Activated naive CD8-positive, alpha-beta T cell treated with anti-CD3 and anti-CD28 coated beads, Interleukin-2, amount 10 ng/mL, durations not matched to agents 7 days and 5 days (primary cell): ENCODE measurements around the gene MIF. TPM values are rescaled to one million over a fixed set of nuclear protein-coding genes. Genes with fewer than 3 reads are reported as not detected.
"Not testable (repeated sequence)": the region's sequence is repeated elsewhere in the genome, so short reads cannot be mapped to it uniquely, and the experiment has no call there.

Source experiments
- ATAC-seq: fragments of 150-1000 bp; cut with Tn5 transposase; one replicate; pipeline ENCODE4 v1.10.0; 2021; ENCODE audit warnings: low read depth, moderate library complexity
- POLR2A ChIA-PET: fragments of 350-600 bp; sonication (Branson Sonifier 250); formaldehyde crosslinking; loops from one replicate; lab custom pipeline; 2021; ENCODE audit warnings: antibody characterized with exemption; lab: Charles Lee
- DNase-seq: peaks from one replicate; pipeline ENCODE4 v3.0.0; 2021
- H3K27ac Mint-ChIP-seq: one replicate; pipeline ENCODE4 v1.8.0; 2022; ENCODE audit warnings: mild to moderate bottlenecking, mixed read lengths
- H3K27me3 Mint-ChIP-seq: one replicate; pipeline ENCODE4 v1.8.0; 2022; ENCODE audit warnings: mild to moderate bottlenecking, moderate library complexity, mixed read lengths
- H3K36me3 Mint-ChIP-seq: one replicate; pipeline ENCODE4 v1.8.0; 2021; ENCODE audit warnings: mild to moderate bottlenecking, mixed read lengths
- H3K4me1 Mint-ChIP-seq: one replicate; pipeline ENCODE4 v1.8.0; 2021; ENCODE audit warnings: mixed read lengths
- H3K4me3 Mint-ChIP-seq: one replicate; pipeline ENCODE4 v1.8.0; 2022; ENCODE audit warnings: mild to moderate bottlenecking, moderate library complexity, mixed read lengths
- H3K9me3 Mint-ChIP-seq: one replicate; pipeline ENCODE4 v1.8.0; 2021; ENCODE audit warnings: mixed read lengths
- total RNA-seq, 2 experiments: library from RNA; stranded (reverse); gene quantifications; one replicate each; pipeline ENCODE4 v1.2.3, GENCODE V29; 2021

MIF gene
- total RNA-seq, 2 experiments from 2014 or later, result 776 to 848 TPM

GRCh38 chr22:23857606-23858483, 36.3 kb upstream of the MIF start, which contains the start of gene SLC2A11:
Gene SLC2A11 (plus strand): TSS chr22:23857875. CDS start chr22:23858000, 125 bp downstream.
- Mint-ChIP-seq H3K27ac (peak within 1 kb of the TSS; percentile 90), H3K36me3 (no peaks in the 10 kb centered on the region), H3K27me3 (peaks cover 7% of the 10 kb centered on the region), H3K4me3 (peak within 1 kb of the TSS; percentile 81), H3K4me1 (peaks cover 14% of the 10 kb centered on the region), H3K9me3 (no peaks in the 10 kb centered on the region)
- ATAC-seq (peak; percentile 98), DNase-seq (peak; percentile 93)
- POLR2A ChIA-PET, result interaction anchor here (0.6 to 3.5 kb wide), 28 partner anchors 11 to 945 kb away, joined by 3 to 43 read pairs (median 4); partner anchors contain the start of genes C22orf15, CABIN1, CHCHD10 and MIF

DNA sequence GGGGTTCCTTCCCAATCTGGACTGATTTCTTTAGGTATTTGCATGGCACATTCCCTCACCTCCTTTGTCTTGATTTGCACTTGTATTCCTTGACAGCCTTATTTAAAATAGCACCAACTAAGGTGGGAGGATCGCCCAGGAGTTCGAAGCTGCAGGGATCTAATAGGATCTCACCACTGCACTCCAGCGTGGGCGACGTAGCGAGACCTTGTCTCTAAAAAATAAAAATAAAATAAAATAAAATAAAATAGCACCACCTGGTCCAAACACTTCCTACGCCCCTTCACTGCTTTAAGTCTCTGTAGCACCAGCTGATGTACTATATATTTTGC, 35.7 kb upstream of the MIF start:
- Mint-ChIP-seq H3K36me3 (no peaks in the 10 kb centered on the region), H3K27me3 (peaks cover 7% of the 10 kb centered on the region), H3K27ac (peak overlapping the region; percentile 90), H3K4me3 (peak overlapping the region; percentile 81), H3K9me3 (no peaks in the 10 kb centered on the region), H3K4me1 (peaks cover 14% of the 10 kb centered on the region)
- POLR2A ChIA-PET, result interaction anchor here (0.6 to 3.5 kb wide), 12 partner anchors 9 to 944 kb away, joined by 3 to 43 read pairs (median 4); partner anchors contain the start of gene MIF
- no peak for DNase-seq
- ATAC-seq, result no peak

DNA sequence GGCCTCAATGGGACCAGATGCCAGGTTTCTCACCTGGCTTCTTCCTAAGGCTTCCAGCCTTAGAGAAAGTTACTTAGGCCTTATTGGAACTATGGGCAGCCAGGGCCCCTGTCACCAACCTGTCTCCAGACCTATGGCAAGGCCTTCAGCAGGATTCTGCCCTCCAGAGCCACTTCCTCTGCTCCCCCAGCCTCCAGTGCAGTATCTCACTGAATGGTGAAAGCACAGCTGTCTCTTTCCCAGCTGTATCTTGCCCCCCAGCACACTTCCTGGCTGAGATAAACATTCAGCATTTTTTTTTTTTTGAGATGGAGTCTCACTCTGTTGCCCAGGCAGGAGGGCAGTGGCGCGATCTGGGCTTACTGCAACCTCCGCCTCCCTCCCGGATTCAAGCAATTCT, 35.0 kb upstream of the MIF start:
- Mint-ChIP-seq H3K4me3 (peak overlapping the region; percentile 81), H3K4me1 (peaks cover 14% of the 10 kb centered on the region), H3K36me3 (no peaks in the 10 kb centered on the region), H3K27ac (no peak overlapping the region), H3K27me3 (peaks cover 7% of the 10 kb centered on the region), H3K9me3 (no peaks in the 10 kb centered on the region)
- POLR2A ChIA-PET, result interaction anchor here (0.6 to 3.5 kb wide), 6 partner anchors 8 to 142 kb away, joined by 3 to 43 read pairs (median 4); partner anchors contain the start of gene MIF
- ATAC-seq, result no peak
- DNase-seq, result no peak

GRCh38 chr22:23860187-23860586, 34.0 kb upstream of the MIF start:
- H3K36me3 Mint-ChIP-seq, H3K9me3 Mint-ChIP-seq, H3K27ac Mint-ChIP-seq, ATAC-seq, H3K27me3 Mint-ChIP-seq, DNase-seq, H3K4me3 Mint-ChIP-seq, POLR2A ChIA-PET: not testable (repeated sequence)
- peaks cover 14% of the 10 kb centered on the region for H3K4me1 Mint-ChIP-seq

DNA sequence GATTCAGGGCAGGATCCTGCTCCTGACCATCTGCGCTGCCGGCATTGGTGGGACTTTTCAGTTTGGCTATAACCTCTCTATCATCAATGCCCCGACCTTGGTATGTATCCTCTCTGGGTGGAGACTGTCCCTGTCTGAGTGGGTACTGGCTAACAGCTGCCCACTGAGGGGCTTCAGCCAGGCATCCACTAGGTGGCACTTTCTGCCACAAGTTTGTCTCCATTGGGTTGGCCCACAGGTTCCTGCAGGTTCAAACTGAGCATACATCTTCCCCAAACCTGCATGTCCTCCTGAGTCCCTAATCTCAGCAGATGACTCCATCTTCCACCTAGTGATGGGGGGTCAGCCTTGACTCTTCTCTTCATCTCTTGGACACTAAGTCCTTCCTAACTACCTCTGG, 32.1 kb upstream of the MIF start:
- no peaks in the 10 kb centered on the region for H3K9me3 Mint-ChIP-seq
- no peak for DNase-seq
- H3K4me3 Mint-ChIP-seq, result no peak overlapping the region
- peak overlapping the region; percentile 31 for H3K27ac Mint-ChIP-seq
- H3K4me1 Mint-ChIP-seq, result peaks cover 11% of the 10 kb centered on the region
- POLR2A ChIA-PET, result interaction anchor here (0.6 to 1.5 kb wide), 3 partner anchors 27 to 201 kb away, joined by 3 to 5 read pairs (median 4); partner anchors contain the start of gene MIF
- H3K27me3 Mint-ChIP-seq, result no peaks in the 10 kb centered on the region
- no peak for ATAC-seq
- H3K36me3 Mint-ChIP-seq, result no peaks in the 10 kb centered on the region

- H3K36me3 Mint-ChIP-seq, H3K4me3 Mint-ChIP-seq, H3K27ac Mint-ChIP-seq, H3K4me1 Mint-ChIP-seq, H3K27me3 Mint-ChIP-seq, POLR2A ChIA-PET, ATAC-seq, H3K9me3 Mint-ChIP-seq, DNase-seq: not testable (repeated sequence)
Measured at GRCh38 chr22:23864499-23865154, 29.6 kb upstream of the MIF start.

DNA sequence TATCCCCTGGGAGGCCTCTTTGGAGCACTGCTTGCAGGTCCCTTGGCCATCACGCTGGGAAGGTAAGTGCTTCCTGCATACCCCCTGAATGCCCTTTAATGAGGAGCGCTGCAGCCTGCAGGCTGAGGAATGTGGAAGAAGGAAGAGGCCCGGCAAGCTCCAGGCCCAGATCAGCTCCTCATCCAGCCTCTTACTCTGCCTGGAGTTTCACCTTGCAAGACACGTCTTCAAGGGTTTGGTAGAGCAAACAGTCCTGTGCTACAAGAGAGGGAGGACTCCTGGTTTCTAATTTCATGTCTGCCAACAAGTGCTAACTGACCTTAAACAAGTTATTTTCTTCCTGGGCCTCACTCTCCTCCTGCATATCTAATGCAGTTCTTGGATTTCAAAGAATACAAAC, 25.6 kb upstream of the MIF start:
- no peak overlapping the region for H3K4me3 Mint-ChIP-seq
- H3K36me3 Mint-ChIP-seq, result peaks cover 2% of the 10 kb centered on the region
- POLR2A ChIA-PET, result interaction anchor here (1.6 kb wide), 1 partner anchor 11 kb away, joined by 6 read pairs; the partner anchor contains the start of gene SLC2A11
- ATAC-seq, result no peak
- H3K4me1 Mint-ChIP-seq, result no peaks in the 10 kb centered on the region
- no peak overlapping the region for H3K27ac Mint-ChIP-seq
- no peaks in the 10 kb centered on the region for H3K9me3 Mint-ChIP-seq
- DNase-seq, result no peak
- no peaks in the 10 kb centered on the region for H3K27me3 Mint-ChIP-seq

GRCh38 chr22:23874871-23875270, 19.3 kb upstream of the MIF start:
- DNase-seq, result no peak

GRCh38 chr22:23875801-23876200, 18.4 kb upstream of the MIF start:
- H3K9me3 Mint-ChIP-seq, result no peaks in the 10 kb centered on the region
- no peaks in the 10 kb centered on the region for H3K4me1 Mint-ChIP-seq
- no peak overlapping the region for H3K27ac Mint-ChIP-seq
- no peak overlapping the region for H3K4me3 Mint-ChIP-seq
- DNase-seq (no peak), ATAC-seq (no peak)
- no peaks in the 10 kb centered on the region for H3K27me3 Mint-ChIP-seq
- H3K36me3 Mint-ChIP-seq, result no peaks in the 10 kb centered on the region
- POLR2A ChIA-PET, result interaction anchor here (0.8 kb wide), 1 partner anchor 17 kb away, joined by 3 read pairs; no protein-coding TSS in a partner anchor

More at GRCh38 chr22:23874871-23875270, 19.3 kb upstream of the MIF start:
- ATAC-seq, result no peak
- Mint-ChIP-seq H3K4me1 (no peaks in the 10 kb centered on the region), H3K9me3 (no peaks in the 10 kb centered on the region), H3K36me3 (no peaks in the 10 kb centered on the region), H3K27me3 (no peaks in the 10 kb centered on the region), H3K27ac (no peak overlapping the region), H3K4me3 (no peak overlapping the region)
- POLR2A ChIA-PET, result no interaction called here

DNA sequence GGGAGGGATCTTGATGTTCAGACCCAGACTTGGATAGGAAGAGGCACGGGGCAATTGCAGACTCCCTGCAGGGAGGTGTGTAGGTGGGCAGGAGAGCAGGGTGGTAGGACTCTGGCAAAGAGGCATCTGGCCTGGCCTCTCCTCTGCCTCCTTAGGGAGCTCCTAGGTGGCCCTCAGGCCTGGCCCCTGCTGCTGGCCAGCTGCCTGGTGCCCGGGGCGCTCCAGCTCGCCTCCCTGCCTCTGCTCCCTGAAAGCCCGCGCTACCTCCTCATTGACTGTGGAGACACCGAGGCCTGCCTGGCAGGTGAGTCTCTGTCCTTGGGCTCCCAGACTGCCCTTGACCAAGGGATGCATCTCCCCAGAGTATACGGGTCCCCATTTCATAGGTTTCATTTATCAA, 16.6 kb upstream of the MIF start:
- no peak overlapping the region for H3K4me3 Mint-ChIP-seq
- H3K27ac Mint-ChIP-seq, result no peak overlapping the region
- no peaks in the 10 kb centered on the region for H3K4me1 Mint-ChIP-seq
- H3K9me3 Mint-ChIP-seq, result no peaks in the 10 kb centered on the region
- POLR2A ChIA-PET, result no interaction called here
- H3K36me3 Mint-ChIP-seq, result peaks cover 3% of the 10 kb centered on the region
- no peak for DNase-seq
- no peak for ATAC-seq
- H3K27me3 Mint-ChIP-seq, result no peaks in the 10 kb centered on the region

DNA sequence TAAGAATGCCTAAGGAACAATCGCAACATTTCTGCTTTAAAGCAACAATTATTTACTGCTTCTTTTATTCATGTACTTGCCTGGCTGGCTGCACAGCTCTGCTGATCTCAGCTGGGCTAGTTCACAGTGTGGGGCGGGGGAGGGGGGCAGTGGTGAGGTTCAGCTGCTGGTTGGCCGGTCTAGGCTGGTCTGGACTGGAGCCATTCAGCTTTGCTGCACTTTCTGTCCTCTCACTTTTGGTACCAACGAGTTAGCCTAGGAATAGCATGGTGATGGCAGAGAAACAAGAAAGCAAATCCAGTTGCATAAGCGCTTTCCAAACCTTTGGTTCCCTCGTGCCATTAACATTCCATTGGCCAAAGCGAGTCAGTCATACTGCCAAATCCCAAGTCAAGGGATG, 16.0 kb upstream of the MIF start:
- Mint-ChIP-seq H3K4me1 (no peaks in the 10 kb centered on the region), H3K27ac (no peak overlapping the region), H3K36me3 (peaks cover 3% of the 10 kb centered on the region), H3K27me3 (no peaks in the 10 kb centered on the region), H3K9me3 (no peaks in the 10 kb centered on the region), H3K4me3 (no peak overlapping the region)
- DNase-seq (no peak), ATAC-seq (no peak)
- POLR2A ChIA-PET, result no interaction called here

- POLR2A ChIA-PET, result interaction anchor here (0.7 kb wide), 1 partner anchor 11 kb away, joined by 3 read pairs; no protein-coding TSS in a partner anchor
- no peak overlapping the region for H3K4me3 Mint-ChIP-seq
- no peak for DNase-seq
- ATAC-seq, result no peak
- H3K27me3 Mint-ChIP-seq, result no peaks in the 10 kb centered on the region
- H3K27ac Mint-ChIP-seq, result no peak overlapping the region
- no peaks in the 10 kb centered on the region for H3K9me3 Mint-ChIP-seq
- no peaks in the 10 kb centered on the region for H3K4me1 Mint-ChIP-seq
- peaks cover 3% of the 10 kb centered on the region for H3K36me3 Mint-ChIP-seq
Measured at GRCh38 chr22:23882370-23882769, 11.8 kb upstream of the MIF start.

- ATAC-seq, result no peak
- no peaks in the 10 kb centered on the region for H3K27me3 Mint-ChIP-seq
- peaks cover 3% of the 10 kb centered on the region for H3K36me3 Mint-ChIP-seq
- DNase-seq, result no peak
- H3K4me3 Mint-ChIP-seq, result no peak overlapping the region
- H3K27ac Mint-ChIP-seq, result no peak overlapping the region
- H3K4me1 Mint-ChIP-seq, result no peaks in the 10 kb centered on the region
- H3K9me3 Mint-ChIP-seq, result no peaks in the 10 kb centered on the region
- POLR2A ChIA-PET, result no interaction called here
Measured at GRCh38 chr22:23883658-23884057, 10.5 kb upstream of the MIF start.
